Bronchus fibroblast of lung (primary cell): ENCODE data around the gene PTPN21. TPM values are rescaled to one million over a fixed set of nuclear protein-coding genes. Genes with fewer than 3 reads are reported as not detected.

Source experiments
- total RNA-seq: library from RNA; depleted of rRNA; stranded (reverse); fragments of >200 nt; gene quantifications from 2 replicates; pipeline ENCODE4 v1.2.3, GENCODE V29; 2015

Gene PTPN21
- 5.2 and 5.5 TPM in 2 replicates for total RNA-seq

DNA sequence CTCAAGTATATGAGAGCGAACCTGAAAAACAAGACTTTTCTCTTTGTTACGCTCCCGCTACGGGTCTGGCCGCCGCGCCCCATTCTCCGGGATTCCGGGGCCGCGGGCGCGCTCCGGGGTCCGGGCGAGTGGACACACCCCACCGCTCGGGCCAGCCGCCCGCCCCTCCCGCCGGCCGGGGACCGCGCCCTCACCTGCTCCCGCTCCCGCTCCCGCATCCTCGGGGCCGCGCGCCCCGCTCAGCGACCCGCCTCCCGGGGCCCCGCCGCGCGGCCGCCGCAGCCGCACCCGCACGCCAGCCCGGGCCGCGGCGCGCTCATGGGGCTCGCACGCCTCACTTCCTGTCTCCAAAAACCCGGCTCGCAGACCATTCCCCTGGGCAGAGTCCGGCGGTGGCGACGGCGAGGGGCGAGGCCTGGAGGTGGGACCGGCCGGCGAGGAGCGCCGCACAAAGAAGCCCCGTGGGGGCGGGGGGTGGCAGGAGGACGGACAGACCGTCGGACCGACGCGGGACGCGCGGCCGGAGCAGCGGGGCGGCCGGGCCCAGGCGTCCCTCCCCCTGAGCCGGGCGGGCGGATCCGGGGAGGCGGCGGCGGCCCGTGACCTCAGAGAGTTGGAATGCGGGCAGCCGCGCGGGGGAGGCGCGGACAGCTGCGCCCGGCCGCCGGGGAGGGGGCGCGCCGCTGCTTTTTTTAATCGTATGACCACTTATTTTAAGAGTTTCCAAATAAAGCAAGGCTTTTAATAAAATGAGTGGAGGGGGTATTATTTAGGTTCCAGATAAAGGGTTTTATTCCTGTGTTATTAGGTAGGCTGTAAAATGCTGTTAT, at the start of gene PTPN21:
PTPN21 (minus strand) TSS at position 551 of the 830 bp plus-strand sequence. CDS start 4,590 bp downstream, outside the sequence.

DNA sequence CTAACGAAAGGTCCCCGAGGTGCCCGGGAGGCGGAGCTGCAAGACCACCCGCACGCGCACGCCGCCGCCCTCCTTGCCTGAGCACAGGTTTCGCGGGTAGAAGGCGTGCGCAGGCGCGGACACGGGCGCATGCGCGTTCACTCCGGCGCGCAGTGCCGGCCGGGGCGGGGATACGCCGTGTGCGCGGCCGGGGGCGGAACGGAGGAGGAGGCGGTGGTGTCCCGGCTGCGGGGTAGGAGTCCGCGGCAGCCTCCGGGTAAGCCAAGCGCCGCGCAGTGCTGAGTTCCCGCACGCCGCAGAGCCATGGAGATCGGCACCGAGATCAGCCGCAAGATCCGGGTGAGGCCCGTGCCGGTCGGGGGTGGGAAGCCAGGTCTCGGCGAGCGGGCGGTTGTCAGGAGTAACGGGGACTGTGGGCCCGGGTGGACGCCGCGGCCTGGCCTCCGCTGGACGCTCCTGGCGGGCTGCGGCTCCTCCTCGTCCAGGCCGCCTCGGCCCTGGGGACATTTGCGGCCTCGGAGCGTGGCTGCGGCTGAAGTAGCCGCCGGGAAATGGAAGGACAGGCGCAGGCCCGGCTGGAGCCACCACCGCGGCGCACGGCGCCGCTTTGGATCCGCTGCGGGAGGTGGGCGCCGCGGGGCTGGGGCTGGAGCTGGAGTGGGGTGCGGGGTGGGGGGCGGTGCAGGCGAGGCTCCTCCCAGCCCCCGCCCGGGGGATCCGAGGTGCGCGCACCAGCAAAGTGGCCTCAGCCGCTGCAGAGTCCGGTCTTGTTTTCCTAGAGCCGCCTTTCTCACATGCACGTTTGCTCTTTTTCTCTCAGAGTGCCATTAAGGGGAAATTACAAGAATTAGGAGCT, 8.3 kb upstream of the PTPN21 start, which contains the start of gene ZC3H14:
ZC3H14 (plus strand) TSS at position 207 of the 856 bp plus-strand sequence; CDS start at position 304, 97 bp downstream.

Other genes with a start within 250 kb of the PTPN21 start
- gene KCNK10, start 231.7 kb downstream of the PTPN21 start, total RNA-seq = not detected in 2 replicates
- 11.9 and 15.0 TPM in 2 replicates for gene SPATA7, start 169.3 kb downstream of the PTPN21 start, total RNA-seq
- 40.6 and 47.1 TPM in 2 replicates for gene ZC3H14, start 8.0 kb upstream of the PTPN21 start, total RNA-seq
- 0.89 TPM in 1 of 2 replicates, not detected in the other for gene EML5, start 237.9 kb upstream of the PTPN21 start, total RNA-seq